T47D (cell line): ENCODE data around the gene MYL7.
"Not testable (repeated sequence)": the region's sequence is repeated elsewhere in the genome, so short reads cannot be mapped to it uniquely, and the experiment has no call there.

Source experiments
- DNase-seq, 2 experiments: peaks; one replicate each; pipeline versions ENCODE4 v3.0.0 to v3.0.0-alpha.2; 2011 to 2012; ENCODE audit warnings: low read depth in 1 of 2, low spot score in 1 of 2
- JUND ChIP-seq: IDR thresholded peaks from 2 replicates; pipeline ENCODE4 v1.6.1; 2012; ENCODE audit warnings: low read depth
- in situ Hi-C: cut with HindIII; loops from 2 replicates; pipeline ENCODE4 v1.10.0; 2016; ENCODE audit warnings: low sequenced_read_pairs, low pct_unique_long_range_greater_than_20kb

The MYL7 gene

DNA sequence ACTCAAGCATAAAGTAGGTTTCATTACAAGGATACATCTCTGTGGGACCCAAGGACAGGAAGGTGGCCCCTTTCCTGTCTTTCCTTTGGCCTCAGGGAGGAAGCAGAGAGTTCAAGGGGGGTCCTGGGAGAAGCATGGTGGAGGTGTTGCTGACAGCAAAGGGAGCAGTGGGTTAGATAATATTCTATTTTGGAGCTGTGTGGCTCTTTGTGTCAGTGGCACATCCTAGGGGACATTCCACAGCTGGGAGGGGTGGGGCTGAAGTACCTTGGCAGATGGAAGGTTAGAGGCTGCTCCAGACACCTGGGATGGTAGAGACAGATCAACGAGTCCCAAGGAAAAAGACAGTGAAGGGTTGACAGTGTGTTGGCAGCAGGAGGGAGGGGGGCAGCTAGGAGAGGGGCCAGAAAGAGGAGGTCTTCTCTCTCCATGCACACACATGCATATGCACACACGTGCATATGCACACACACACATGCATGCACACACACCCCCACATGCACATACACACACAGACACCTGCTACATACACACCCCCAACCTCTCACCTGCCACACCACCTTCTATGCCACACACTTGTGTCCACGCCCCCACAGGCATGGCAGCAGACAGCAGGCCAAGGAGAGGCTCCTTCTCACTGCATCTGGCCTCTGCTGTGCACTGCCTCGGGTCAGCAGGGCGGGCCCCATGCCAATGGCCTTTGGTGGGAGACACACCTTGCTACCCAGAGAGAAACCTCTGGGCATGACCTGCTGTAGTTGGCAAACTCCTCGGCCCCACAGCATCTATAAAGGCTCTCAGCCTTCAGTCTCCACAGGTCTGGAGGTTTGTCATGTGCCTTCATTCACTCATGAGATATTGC is 12.2 kb downstream of the MYL7 start:
- in situ Hi-C loops = no loop called here
- DNase-seq = no peak
- no peak for TF ChIP-seq JUND

DNA sequence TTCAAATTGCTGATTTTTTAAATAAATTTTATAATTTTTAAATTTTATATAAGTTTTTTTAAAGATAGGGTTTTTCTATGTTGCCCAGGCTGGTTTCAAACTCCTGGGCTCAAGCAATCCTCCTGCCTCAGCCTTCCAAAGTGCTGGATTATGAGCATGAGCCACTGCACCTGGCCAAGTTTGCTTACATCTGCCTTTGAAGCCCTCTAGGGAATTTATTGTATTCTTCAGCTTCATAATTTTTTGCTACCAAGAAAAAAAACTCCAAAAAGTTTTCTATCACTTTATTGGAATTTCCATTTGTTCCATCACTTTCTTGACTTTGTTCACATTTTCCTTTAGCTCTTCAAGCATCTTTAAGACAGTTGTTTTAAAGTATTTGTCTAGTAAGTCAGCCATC is 14.0 kb downstream of the MYL7 start:
- no peak for DNase-seq
- in situ Hi-C loops = no loop called here
- TF ChIP-seq JUND = no peak

DNA sequence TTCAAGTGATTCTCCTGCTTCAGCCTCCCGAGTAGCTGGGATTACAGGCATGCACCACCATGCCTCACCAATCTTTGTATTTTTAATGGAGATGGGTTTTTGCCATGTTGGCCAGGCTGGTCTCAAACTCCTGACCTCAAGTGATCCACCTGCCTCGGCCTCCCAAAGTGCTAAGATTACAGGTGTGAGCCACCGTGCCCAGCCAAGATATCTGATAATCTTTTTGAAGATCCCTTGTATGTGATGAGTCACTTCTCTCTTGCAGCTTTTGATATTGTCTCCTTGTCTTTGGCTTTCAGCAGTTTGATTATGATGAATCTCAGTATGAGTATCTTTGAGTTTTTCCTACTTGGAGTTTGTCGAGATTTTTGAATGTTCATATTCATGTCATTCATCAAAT is 14.6 kb downstream of the MYL7 start:
- in situ Hi-C loops, DNase-seq: not testable (repeated sequence)

DNA sequence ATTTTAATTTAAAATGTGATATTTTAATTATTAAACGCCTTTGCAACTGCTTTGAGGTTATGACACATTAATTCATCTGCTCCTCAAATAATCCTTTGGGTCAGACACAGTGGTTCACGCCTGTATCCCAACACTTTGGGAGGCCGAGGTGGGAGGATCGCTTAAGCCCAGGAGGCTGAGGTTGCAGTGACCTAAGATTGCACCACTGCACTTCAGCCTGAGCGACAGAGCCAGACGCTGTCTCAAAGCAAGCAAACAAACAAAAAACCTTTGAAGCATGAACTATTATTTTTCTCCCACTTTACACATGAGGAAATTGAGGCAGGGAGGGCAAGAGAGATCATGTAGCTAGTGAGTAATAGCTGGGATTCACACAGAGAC is 16.3 kb downstream of the MYL7 start:
- in situ Hi-C loops = no loop called here
- TF ChIP-seq JUND = no peak
- DNase-seq = no peak

DNA sequence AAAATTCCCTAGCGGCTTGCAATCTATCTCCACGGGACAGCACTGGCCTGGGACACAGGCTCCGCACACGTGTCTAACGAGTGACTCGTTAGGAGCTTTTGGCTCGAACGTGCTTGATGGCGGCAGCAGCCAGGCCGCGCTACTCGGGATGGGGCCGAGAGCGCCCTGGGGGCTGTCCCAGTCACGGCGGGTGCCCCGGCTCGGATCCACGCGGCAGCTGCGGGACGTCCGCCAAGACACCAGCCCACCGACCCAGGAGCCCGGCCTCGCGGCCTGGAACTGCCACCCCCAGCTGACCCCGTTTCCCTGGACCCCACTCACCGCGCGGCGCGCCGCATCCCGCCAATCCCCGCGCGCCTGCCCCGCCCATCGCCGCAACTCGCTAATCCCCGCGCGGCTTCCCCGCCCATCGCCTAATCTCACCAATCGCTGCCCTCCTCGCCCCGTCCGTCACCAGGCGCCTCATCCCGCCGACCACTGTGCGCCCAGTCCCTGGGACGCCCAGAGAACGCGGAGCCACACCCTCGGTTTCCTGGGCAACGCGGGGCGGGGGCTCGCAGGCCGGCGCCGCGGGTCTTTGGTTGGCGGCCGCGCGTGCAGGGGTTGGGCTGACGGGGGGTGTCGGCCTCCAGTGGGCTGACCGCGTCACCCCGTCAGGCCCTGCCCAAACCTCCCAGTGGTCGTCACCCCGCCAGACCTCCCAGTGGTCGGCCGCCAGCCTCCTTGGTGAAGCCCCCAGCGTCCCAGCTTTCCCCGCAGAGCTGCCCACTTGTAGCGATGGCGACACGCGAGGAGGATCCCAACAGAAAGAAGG is 17.7 kb downstream of the MYL7 start, which contains the start of gene POLD2:
POLD2 (minus strand) TSS at position 359 of the 814 bp plus-strand sequence. CDS start 1,495 bp downstream, outside the sequence.
- DNase-seq = peak; percentile 98 to 100
- in situ Hi-C loops = no loop called here
- TF ChIP-seq JUND = no peak

DNA sequence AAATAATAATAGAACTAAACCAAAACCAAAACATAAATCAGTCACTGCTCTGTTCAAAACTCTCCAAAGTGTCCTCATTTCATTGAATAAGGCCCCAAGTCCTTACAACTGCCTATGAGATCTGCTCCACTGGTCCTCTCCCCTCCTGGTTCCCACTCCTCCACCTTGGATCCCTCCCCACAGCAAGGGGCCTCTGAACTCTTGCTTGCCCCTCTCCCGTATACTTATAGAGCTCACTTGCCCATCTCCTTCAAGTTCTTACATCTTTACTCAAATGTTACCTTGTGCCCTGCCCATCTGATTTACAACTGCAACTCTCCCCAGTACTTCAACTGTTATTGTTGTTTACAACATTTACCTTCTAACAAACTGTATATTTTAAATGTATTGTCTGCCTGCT is 18.6 kb downstream of the MYL7 start:
- in situ Hi-C loops = no loop called here
- no peak for DNase-seq
- no peak for TF ChIP-seq JUND

DNA sequence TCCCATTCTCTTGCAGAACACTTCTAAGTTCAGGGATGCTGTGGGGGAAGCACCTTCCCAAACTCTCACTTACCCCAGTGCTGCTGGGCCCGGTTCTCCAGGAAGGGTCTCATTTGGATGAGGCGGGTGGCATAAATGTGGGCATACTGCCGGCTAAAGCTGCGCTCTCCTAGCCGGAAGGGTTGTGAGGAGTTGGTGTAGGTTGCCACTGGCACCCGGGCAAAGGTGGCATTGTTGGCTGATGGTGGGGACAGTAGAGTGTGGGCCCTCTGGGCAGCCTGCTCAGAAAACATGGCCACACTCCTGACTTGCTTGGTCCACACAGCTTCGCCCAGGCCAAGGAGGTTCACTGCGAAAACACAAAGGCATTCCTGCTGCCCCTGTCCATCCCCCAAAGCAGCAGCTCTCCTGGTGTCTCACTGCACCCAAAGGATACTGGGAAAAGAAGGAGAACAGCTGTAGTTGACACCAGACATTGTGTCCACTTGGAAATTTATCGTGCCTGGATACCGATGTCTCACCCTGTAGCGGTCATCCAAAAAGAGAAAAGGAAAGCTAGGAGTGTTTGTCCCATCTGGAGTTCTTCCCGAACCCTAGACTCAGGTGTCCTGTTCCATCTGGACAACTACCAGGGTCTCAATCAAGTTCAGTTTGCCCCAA is 19.2 kb downstream of the MYL7 start:
- in situ Hi-C loops = no loop called here
- DNase-seq = no peak
- no peak for TF ChIP-seq JUND

DNA sequence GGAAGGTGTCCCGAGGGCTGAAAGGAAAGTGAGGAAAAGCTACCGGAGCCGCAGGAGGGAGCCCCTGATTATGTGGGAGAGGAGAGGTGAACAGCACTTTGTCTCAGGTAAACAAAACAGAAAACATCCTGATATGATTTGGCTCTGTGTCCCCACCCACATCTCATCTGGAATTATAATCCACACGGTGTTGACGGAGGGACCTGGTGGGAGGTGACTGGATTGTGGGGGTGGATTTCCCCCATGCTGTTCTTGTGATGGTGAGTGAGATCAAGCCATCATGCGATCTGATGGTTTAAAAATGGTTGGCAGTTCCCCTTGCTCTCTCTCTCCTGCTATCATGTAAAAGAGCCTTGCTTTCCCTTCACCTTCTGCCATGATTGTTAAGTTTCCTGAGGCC is 20.7 kb downstream of the MYL7 start:
- no peak for TF ChIP-seq JUND
- DNase-seq = no peak
- in situ Hi-C loops = no loop called here

DNA sequence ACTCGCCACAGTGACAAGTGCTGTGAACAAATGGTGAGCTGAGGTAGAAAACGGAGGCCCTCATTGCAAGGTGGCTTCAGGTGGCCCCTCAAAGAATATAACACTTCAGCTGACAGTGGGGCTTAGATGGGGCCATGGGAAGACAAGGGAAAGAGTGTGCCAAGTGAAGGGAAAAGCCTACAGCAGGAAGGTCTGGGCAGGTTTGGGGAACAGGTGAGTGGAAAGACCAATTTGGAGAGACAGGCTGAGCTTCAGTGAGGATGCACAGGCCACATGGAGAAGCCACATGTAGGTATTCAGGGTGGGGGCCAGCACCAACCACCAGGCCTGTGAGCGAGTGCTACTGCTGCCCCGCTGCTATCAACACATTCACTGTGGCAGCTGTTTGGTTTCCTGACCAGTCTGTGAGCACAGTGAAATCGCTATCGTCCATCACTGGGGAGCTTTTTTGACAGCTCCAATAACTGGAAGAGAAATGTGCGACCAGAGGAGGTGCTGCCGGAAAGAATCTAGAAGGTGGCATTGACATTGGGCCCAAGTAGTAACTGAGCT is 21.2 kb downstream of the MYL7 start:
- no peak for DNase-seq
- in situ Hi-C loops = no loop called here
- no peak for TF ChIP-seq JUND

DNA sequence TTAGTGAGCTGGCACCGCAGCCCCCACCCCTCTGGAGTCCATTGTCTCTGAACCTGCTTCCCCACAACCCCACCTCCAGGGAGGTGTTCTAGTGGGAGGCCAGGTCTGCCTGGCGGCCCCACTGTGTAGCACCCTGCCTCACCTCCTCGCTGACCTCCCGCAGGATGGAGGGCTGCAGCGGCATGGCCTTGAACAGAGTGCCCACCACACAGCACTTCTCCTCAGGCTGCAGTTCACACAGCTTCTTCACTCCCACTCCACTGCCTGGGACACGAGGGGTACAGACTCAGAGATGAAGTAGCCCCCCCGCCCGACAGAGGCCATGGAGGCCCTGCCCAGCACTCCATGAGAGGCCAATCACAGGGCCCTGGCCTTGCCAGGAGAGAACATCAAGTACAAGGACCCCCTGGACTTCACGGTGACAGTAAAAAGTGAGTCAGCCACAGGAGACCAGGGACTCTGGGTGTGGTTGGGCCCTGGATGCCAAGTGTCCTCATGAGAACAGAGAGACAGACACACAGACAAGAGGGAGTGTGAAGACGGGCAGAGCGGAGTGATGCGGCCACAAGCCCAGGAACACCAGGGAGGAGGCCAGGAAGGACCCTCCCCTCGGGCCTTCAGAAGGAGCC is 23.2 kb downstream of the MYL7 start:
- no peak for TF ChIP-seq JUND
- no peak for DNase-seq
- in situ Hi-C loops = no loop called here

DNA sequence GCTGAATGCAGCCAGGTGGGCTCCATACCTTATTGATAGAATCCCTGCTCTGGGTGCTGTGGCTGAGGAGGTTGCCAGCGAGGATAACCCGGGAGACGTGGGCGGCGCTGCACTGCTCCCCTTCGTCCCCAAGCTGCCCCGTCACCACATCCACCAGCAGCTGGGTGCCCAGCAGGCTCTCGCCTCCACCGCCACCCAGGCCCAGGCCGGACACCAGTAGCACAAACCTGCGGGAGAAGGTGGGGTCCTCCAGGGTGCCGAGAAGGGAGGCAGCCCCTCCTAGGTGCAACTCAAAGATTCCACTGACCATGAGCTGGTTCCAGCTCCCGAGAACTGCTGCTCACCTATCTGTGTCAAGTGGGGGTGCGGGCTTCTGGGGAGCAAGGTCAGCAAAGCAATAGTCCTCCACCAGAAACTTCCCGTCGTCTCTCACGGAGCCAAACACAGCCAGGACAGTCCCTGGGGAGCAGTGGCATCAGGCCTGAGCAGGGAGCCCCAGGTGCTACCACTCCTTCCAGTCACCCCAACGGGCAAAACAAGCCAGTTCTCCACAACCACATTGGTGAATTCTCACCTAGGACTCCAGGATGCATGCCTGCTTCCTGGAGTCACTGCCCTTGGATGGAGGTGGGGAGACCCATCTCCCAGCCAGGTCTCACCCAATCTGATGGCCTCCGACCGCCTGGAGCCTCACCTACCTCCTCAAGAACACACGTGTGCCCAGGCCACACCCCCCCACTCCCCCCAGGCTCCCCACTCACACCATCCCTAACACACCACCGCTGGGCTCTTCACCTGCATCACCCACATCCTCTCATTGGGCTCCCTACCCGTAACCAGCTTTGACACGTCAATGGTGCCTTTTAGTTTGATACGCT is 24.1 kb downstream of the MYL7 start:
- no peak for DNase-seq
- in situ Hi-C loops = no loop called here
- no peak for TF ChIP-seq JUND
